ENCODE data around the gene DNMT3L.
"Not testable (repeated sequence)": the region's sequence is repeated elsewhere in the genome, so short reads cannot be mapped to it uniquely, and the experiment has no call there.

The DNMT3L gene

GRCh38 chr21:44247904-44248303 lies 13.8 kb downstream of the DNMT3L start:
- not testable (repeated sequence) for DNase-seq (ENCODE audit: low read depth)

- DNase-seq (ENCODE audit: low read depth): not testable (repeated sequence)
Observed at GRCh38 chr21:44243980-44244379, 17.7 kb downstream of the DNMT3L start.

- DNase-seq (ENCODE audit: low read depth): not testable (repeated sequence)
Observed at GRCh38 chr21:44241281-44241680, 20.4 kb downstream of the DNMT3L start.

- DNase-seq (ENCODE audit: low read depth): not testable (repeated sequence)
Observed at GRCh38 chr21:44240842-44241241, 20.9 kb downstream of the DNMT3L start, which contains the start of gene ICOSLG. TSS of gene ICOSLG (minus strand) at chr21:44240943. CDS start at chr21:44240817, 126 bp downstream.

- not testable (repeated sequence) for DNase-seq (ENCODE audit: low read depth)
Observed at GRCh38 chr21:44240353-44240752, 21.3 kb downstream of the DNMT3L start.

GRCh38 chr21:44229561-44229960 lies 32.1 kb downstream of the DNMT3L start:
- not testable (repeated sequence) for DNase-seq (ENCODE audit: low read depth)

GRCh38 chr21:44228109-44228508 lies 33.6 kb downstream of the DNMT3L start:
- DNase-seq (ENCODE audit: low read depth): not testable (repeated sequence)

- DNase-seq (ENCODE audit: low read depth): not testable (repeated sequence)
Observed at GRCh38 chr21:44227614-44228013, 34.1 kb downstream of the DNMT3L start.

- DNase-seq (ENCODE audit: low read depth): not testable (repeated sequence)
Observed at GRCh38 chr21:44225605-44226004, 36.1 kb downstream of the DNMT3L start.

- DNase-seq (ENCODE audit: low read depth): not testable (repeated sequence)
Observed at GRCh38 chr21:44223334-44223733, 38.4 kb downstream of the DNMT3L start.

GRCh38 chr21:44220674-44221073 lies 41.0 kb downstream of the DNMT3L start:
- not testable (repeated sequence) for DNase-seq (ENCODE audit: low read depth)

GRCh38 chr21:44218461-44218860 lies 43.2 kb downstream of the DNMT3L start:
- DNase-seq (ENCODE audit: low read depth): not testable (repeated sequence)

GRCh38 chr21:44211978-44212377 lies 49.7 kb downstream of the DNMT3L start:
- not testable (repeated sequence) for DNase-seq (ENCODE audit: low read depth)

- DNase-seq (ENCODE audit: low read depth): not testable (repeated sequence)
Observed at GRCh38 chr21:44211574-44211973, 50.1 kb downstream of the DNMT3L start.

- not testable (repeated sequence) for DNase-seq (ENCODE audit: low read depth)
Observed at GRCh38 chr21:44207860-44208646, 53.6 kb downstream of the DNMT3L start.

GRCh38 chr21:44206698-44207676 lies 54.7 kb downstream of the DNMT3L start:
- not testable (repeated sequence) for DNase-seq (ENCODE audit: low read depth)

- DNase-seq (ENCODE audit: low read depth): not testable (repeated sequence)
Observed at GRCh38 chr21:44206187-44206586, 55.5 kb downstream of the DNMT3L start.

- DNase-seq (ENCODE audit: low read depth): not testable (repeated sequence)
Observed at GRCh38 chr21:44202590-44203299, 59.0 kb downstream of the DNMT3L start.

GRCh38 chr21:44199997-44200396 lies 61.7 kb downstream of the DNMT3L start:
- DNase-seq (ENCODE audit: low read depth): not testable (repeated sequence)

- no peak for DNase-seq (ENCODE audit: low read depth)
Observed at GRCh38 chr21:44199448-44199847, 62.2 kb downstream of the DNMT3L start.

GRCh38 chr21:44197156-44197516 lies 64.6 kb downstream of the DNMT3L start:
- DNase-seq (ENCODE audit: low read depth): not testable (repeated sequence)
